A549 treated with DMSO at 1 μM for 4 hours (cell line): ENCODE data around the gene KBTBD8. TPM values are rescaled to one million over a fixed set of nuclear protein-coding genes. Genes with fewer than 3 reads are reported as not detected.

Experiments
- total RNA-seq: library from RNA; stranded (reverse); fragments of 200-300 nt; extraction: Qiagen RNA extraction; gene quantifications from 5 replicates; pipeline ENCODE4 v1.2.3, GENCODE V29; 2022; ENCODE audit warnings: low read depth

The KBTBD8 gene
- total RNA-seq = 0.47 to 0.74 TPM (median 0.63 TPM) in 5 replicates

GRCh38 chr3:66998113-66998903 lies at the start of gene KBTBD8:
TSS of gene KBTBD8 (plus strand) at chr3:66998307. CDS start at chr3:66998356, 49 bp downstream.

